ENCODE results near the gene FBXO9.

The FBXO9 gene

DNA sequence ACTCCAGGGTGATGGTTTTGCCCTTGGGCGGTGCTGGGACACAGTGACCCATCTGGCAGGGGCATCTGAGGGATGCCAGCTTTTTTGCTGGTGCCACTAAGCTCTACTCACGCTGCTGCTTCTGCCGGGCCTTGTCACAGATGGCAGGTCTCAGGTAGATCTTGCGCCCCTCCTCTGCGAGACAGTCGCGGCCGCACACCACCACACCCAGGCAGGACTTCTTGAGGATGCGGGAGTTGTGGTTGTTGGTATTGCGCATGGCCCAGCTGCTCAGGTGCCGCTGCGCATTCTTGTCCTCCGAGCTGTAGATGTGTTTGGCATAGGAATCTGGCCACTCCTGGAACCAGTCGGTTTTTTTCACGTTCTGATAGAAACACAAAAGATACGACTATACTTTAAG lies 68.8 kb downstream of the FBXO9 start:
- no peak for DNase-seq (ENCODE audit: low read depth, low spot score)

DNA sequence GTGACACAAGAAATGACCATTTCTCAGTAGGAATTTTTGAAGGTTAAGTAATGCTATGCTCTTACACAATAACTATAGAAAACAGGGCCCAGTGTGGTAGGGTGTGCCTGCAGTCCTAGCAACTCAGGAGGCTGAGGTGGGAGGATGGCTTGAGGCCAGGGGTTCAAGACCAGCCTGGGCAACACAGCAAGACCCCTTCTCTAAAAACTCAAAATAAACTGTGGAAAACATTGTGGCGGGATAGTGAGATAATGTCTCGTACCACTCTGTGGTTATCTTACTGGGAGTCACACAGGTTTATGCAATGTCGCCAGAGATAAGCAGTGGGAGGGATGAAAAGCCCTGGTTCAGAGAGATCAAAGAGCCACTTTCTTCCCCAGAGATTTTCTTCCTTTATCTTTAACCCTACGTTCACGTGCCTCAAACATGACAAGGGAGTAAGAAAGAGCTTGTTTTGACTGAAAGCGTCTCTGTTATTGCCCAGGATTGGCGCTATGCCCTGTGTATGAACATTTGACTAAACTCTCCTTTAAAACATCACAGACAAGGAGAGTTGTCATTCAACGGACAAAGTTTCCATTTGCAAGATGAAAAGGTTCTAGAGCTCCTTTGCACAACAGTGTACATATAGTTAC lies 69.5 kb downstream of the FBXO9 start:
- no peak for DNase-seq (ENCODE audit: low read depth, low spot score)

DNA sequence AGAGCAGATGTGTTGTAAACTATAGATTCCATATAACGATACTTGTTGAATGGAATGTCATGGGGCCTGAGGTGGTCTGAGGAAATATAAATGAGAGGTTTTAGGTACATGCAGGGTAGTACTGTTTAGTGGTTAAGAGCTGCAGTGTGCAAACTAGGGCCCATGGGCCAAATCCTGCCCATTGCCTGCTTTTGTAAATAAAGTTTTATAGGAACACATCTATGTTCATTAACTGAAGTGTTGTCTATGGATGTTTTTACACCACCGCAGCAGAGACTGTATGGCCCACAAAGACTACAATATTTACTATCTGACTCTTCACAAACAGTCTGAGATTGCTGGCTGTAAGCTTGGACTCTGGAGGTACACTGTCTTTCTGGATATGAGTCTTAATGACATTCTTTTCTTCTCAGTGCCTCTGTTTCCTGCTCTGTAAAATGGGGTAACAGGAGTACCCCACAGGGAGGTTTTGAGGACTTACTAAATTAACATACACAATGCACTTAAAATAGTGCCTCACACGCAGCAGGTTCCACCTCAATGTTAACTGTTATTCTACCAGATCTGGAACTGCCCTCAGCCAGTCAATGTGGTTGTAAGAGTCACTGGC lies 70.9 kb downstream of the FBXO9 start:
- no peak for DNase-seq (ENCODE audit: low read depth, low spot score)

- no peak for DNase-seq (ENCODE audit: low read depth, low spot score)
Observed at GRCh38 chr6:53139841-53140413, 74.7 kb downstream of the FBXO9 start.

GRCh38 chr6:53142810-53143209 lies 77.6 kb downstream of the FBXO9 start:
- no peak for DNase-seq (ENCODE audit: low read depth, low spot score)

GRCh38 chr6:53143710-53144109 lies 78.5 kb downstream of the FBXO9 start:
- no peak for DNase-seq (ENCODE audit: low read depth, low spot score)

- DNase-seq (ENCODE audit: low read depth, low spot score): no peak
Observed at GRCh38 chr6:53144802-53145201, 79.6 kb downstream of the FBXO9 start.

DNA sequence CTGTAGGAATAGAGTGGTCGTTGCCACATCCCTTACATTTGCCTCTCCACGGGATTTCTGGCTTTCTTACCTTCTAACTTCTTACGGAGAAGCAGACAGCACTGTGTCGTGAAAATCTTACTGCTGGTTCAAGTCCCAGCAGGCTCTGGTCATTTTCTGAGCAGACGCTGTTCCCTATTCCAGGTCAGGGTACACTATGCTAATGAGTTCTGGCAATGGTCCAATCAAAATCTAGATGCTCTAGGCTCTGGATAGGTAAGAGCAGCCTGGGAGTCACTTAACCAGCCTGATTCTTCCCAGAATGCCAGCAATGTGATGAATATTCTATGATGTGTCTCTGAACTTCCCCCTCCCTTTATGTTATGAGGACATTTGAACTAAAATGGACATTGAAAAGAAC lies 83.5 kb downstream of the FBXO9 start, which contains the start of gene GCM1:
Gene GCM1, minus strand, starts transcription at position 158 of the 400 bp plus-strand sequence. CDS start 3,209 bp downstream, outside the sequence.
- DNase-seq (ENCODE audit: low read depth, low spot score): no peak
